Breast epithelium (tissue), 4 donors: ENCODE data around the gene PARD3B. TPM values are rescaled to one million over a fixed set of nuclear protein-coding genes. Genes with fewer than 3 reads are reported as not detected.

Source experiments
- DNase-seq, 2 donors: peaks; one replicate each; pipeline ENCODE4 v3.0.0-alpha.2; 2019; ENCODE audit warnings: low spot score in 2 of 2
- H3K27ac ChIP-seq, 2 donors: fragments of 200-600 bp; sonication (generic) in 1 of 2; one replicate each; pipeline ENCODE4 v1.5.1; 2016 to 2019; ENCODE audit warnings: mild to moderate bottlenecking in 1 of 2
- H3K27me3 ChIP-seq, 2 donors: fragments of 200-600 bp; sonication (generic) in 1 of 2; one replicate each; pipeline versions ENCODE4 v1.5.1 to v1.6.0; 2017 to 2019; ENCODE audit warnings: control low read depth in 1 of 2, mild to moderate bottlenecking in 1 of 2
- H3K36me3 ChIP-seq: fragments of 200-600 bp; one replicate; pipeline ENCODE4 v1.5.1; 2019
- H3K4me1 ChIP-seq, 2 donors: fragments of 200-600 bp; sonication (generic); one replicate each; pipeline ENCODE4 v1.5.1; 2016 to 2019; ENCODE audit warnings: control low read depth in 1 of 2
- H3K4me3 ChIP-seq, 3 donors: fragments of 200-600 bp; sonication (generic); 1 replicate in 2 of 3; 2 replicates in 1 of 3; pipeline ENCODE4 v1.5.1; 2016 to 2019; ENCODE audit warnings: mild to moderate bottlenecking in 3 of 3, moderate library complexity in 2 of 3
- H3K9me3 ChIP-seq, 2 donors: fragments of 200-600 bp; sonication (generic) in 1 of 2; one replicate each; pipeline ENCODE4 v1.5.1; 2016 to 2019; ENCODE audit warnings: control low read depth in 1 of 2
- POLR2A ChIP-seq: fragments of 450-650 bp; IDR thresholded peaks from one replicate; pipeline ENCODE4 v1.6.1; 2016; ENCODE audit warnings: antibody characterized with exemption, mild to moderate bottlenecking, moderate library complexity
- POLR2AphosphoS5 ChIP-seq, 3 donors: sonication (generic); formaldehyde crosslinking; IDR thresholded peaks; one replicate each; pipeline ENCODE4 v1.6.1; 2017; ENCODE audit warnings: antibody characterized with exemption in 3 of 3
- intact Hi-C: fragments of 100-400 bp; cut with DNase I; formaldehyde crosslinking; loops from one replicate; pipeline ENCODE4 v1.15.1; 2023; ENCODE audit warnings: low total_unique reads
- total RNA-seq, 3 donors: library from RNA; depleted of rRNA; stranded (reverse); fragments of >200 nt; gene quantifications; one replicate each; pipeline ENCODE4 v1.1.0, GENCODE V29; 2016
- TF ChIP-seq, protein P1 (sequence below), 3 donors: fragments of 450-650 bp; IDR thresholded peaks; one replicate each; pipeline ENCODE4 v1.5.1; 2016 to 2017; ENCODE audit warnings: antibody characterized with exemption in 3 of 3, mild to moderate bottlenecking in 3 of 3, moderate library complexity in 3 of 3

Gene PARD3B
- total RNA-seq, 3 donors from 2014 or later: 24.6 to 66.2 (median 25.9) TPM

DNA sequence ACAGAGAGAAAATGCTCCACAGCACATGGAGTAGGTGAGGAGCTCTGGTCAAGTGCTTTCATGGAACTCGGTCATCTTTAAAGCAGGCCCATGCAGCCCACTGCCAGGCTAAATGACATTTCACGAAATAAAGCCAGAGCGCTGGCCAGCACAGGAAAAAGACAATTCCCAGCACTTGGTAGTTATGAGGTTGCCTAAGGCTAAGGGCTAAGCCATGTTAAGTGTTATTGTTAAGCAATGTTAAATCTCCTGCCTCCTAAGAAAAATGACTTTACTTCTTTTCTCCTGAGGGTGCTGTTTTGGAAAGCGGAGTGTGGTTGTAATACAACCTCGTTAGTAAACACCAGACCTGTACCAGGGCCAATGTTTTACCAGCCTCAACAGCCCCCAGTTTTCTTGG lies 1011.1 kb downstream of the PARD3B start:
- no peak overlapping the region for H3K4me3 ChIP-seq

GRCh38 chr2:205556841-205557539 lies 1011.7 kb downstream of the PARD3B start:
- no peaks in the 10 kb centered on the region for H3K4me1 ChIP-seq
- no peaks in the 10 kb centered on the region for H3K27me3 ChIP-seq
- no peak overlapping the region for H3K4me3 ChIP-seq
- TF ChIP-seq POLR2A (no peak), POLR2AphosphoS5 (IDR thresholded peaks at IDR 0.05) (no peak)
- TF ChIP-seq, protein P1, sequence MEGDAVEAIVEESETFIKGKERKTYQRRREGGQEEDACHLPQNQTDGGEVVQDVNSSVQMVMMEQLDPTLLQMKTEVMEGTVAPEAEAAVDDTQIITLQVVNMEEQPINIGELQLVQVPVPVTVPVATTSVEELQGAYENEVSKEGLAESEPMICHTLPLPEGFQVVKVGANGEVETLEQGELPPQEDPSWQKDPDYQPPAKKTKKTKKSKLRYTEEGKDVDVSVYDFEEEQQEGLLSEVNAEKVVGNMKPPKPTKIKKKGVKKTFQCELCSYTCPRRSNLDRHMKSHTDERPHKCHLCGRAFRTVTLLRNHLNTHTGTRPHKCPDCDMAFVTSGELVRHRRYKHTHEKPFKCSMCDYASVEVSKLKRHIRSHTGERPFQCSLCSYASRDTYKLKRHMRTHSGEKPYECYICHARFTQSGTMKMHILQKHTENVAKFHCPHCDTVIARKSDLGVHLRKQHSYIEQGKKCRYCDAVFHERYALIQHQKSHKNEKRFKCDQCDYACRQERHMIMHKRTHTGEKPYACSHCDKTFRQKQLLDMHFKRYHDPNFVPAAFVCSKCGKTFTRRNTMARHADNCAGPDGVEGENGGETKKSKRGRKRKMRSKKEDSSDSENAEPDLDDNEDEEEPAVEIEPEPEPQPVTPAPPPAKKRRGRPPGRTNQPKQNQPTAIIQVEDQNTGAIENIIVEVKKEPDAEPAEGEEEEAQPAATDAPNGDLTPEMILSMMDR (IDR thresholded peaks at IDR 0.05): no peak
- no peaks in the 10 kb centered on the region for H3K36me3 ChIP-seq
- no peaks in the 10 kb centered on the region for H3K9me3 ChIP-seq
- intact Hi-C loops: loop anchor here (5.0 kb wide), 1 partner anchor 1115 kb away; no protein-coding TSS in a partner anchor
- H3K27ac ChIP-seq: no peak overlapping the region
- no peak for DNase-seq

More for the DNA sequence above, 1011.1 kb downstream of the PARD3B start:
- TF ChIP-seq POLR2AphosphoS5 (IDR thresholded peaks at IDR 0.05) (no peak), POLR2A (no peak)
- TF ChIP-seq, protein P1 (IDR thresholded peaks at IDR 0.05): no peak
- H3K27me3 ChIP-seq: no peaks in the 10 kb centered on the region
- no peaks in the 10 kb centered on the region for H3K9me3 ChIP-seq
- DNase-seq: no peak
- intact Hi-C loops: loop anchor here (5.0 kb wide), 1 partner anchor 1114 kb away; no protein-coding TSS in a partner anchor
- no peaks in the 10 kb centered on the region for H3K36me3 ChIP-seq
- no peaks in the 10 kb centered on the region for H3K4me1 ChIP-seq
- H3K27ac ChIP-seq: no peak overlapping the region

GRCh38 chr2:205557873-205558272 lies 1012.6 kb downstream of the PARD3B start:
- TF ChIP-seq, protein P1 (IDR thresholded peaks at IDR 0.05): no peak
- TF ChIP-seq POLR2A: no peak
- no peak for TF ChIP-seq POLR2AphosphoS5 (IDR thresholded peaks at IDR 0.05)
- intact Hi-C loops: loop anchor here (5.0 kb wide), 1 partner anchor 1116 kb away; no protein-coding TSS in a partner anchor

GRCh38 chr2:205561441-205561840 lies 1016.2 kb downstream of the PARD3B start:
- no peak overlapping the region for H3K27ac ChIP-seq
- no peak overlapping the region for H3K4me3 ChIP-seq
- H3K36me3 ChIP-seq: no peaks in the 10 kb centered on the region
- no peaks in the 10 kb centered on the region for H3K9me3 ChIP-seq
- intact Hi-C loops: loop anchor here (10.0 kb wide), 1 partner anchor 1907 kb away; no protein-coding TSS in a partner anchor
- no peaks in the 10 kb centered on the region for H3K27me3 ChIP-seq
- TF ChIP-seq, protein P1 (IDR thresholded peaks at IDR 0.05): no peak
- no peak for TF ChIP-seq POLR2A
- TF ChIP-seq POLR2AphosphoS5 (IDR thresholded peaks at IDR 0.05): no peak
- H3K4me1 ChIP-seq: no peaks in the 10 kb centered on the region
- no peak for DNase-seq

More at GRCh38 chr2:205557873-205558272, 1012.6 kb downstream of the PARD3B start:
- Histone ChIP-seq H3K4me1 (no peaks in the 10 kb centered on the region), H3K9me3 (no peaks in the 10 kb centered on the region), H3K4me3 (no peak overlapping the region), H3K27ac (no peak overlapping the region), H3K36me3 (no peaks in the 10 kb centered on the region), H3K27me3 (no peaks in the 10 kb centered on the region)
- DNase-seq: no peak

GRCh38 chr2:205563646-205564045 lies 1018.4 kb downstream of the PARD3B start:
- Histone ChIP-seq H3K4me1 (no peaks in the 10 kb centered on the region), H3K27ac (no peak overlapping the region), H3K36me3 (no peaks in the 10 kb centered on the region), H3K4me3 (no peak overlapping the region), H3K9me3 (no peaks in the 10 kb centered on the region), H3K27me3 (no peaks in the 10 kb centered on the region)
- intact Hi-C loops: loop anchor here (10.0 kb wide), 1 partner anchor 1909 kb away; no protein-coding TSS in a partner anchor
- DNase-seq: no peak
- TF ChIP-seq, protein P1 (IDR thresholded peaks at IDR 0.05): no peak
- TF ChIP-seq POLR2A (no peak), POLR2AphosphoS5 (IDR thresholded peaks at IDR 0.05) (no peak)
